ENCODE data around the gene AFTPH. TPM values are rescaled to one million over a fixed set of nuclear protein-coding genes. Genes with fewer than 3 reads are reported as not detected.
A peak's percentile ranks its signal among the peaks of the same experiment; 100 is the strongest.

The AFTPH gene
- total RNA-seq, 4 donors from 2014 or later, result 30.3 to 52.8 (median 43.8) TPM

DNA sequence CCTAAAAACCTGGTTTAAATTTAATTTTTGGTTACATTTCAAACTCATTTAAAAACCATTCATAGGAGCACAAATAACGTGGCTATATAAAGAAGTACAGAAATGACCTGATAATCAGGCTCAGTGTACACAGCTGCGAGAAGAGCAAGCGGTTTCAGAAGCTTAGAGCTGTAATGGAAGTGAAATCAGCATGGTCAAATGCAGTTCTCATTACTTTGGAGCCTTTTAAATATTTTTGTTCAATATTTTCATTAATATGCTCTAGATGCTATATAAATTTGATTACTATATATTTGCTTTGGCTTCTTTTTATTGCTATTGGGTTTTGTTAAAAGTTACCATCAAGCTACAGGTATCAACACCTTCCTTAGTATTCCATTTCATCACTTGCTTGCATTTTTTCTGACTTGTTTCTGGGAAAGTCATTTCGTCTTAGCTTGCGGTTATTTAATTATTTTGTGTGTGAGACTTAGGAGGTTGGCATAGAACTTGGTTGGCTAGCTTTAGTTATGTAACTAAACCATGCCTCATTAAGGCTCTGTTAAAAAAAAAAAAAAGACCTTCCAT, 58.7 kb downstream of the AFTPH start:
- Histone ChIP-seq H3K4me3 (no peak overlapping the region), H3K9me3 (no peaks in the 10 kb centered on the region), H3K36me3 (peaks cover 0 to 69% (median 9%) of the 10 kb centered on the region in 3 donors), H3K27me3 (no peaks in the 10 kb centered on the region), H3K4me1 (peaks cover 0 to 14% (median 4%) of the 10 kb centered on the region in 3 donors), H3K27ac (no peak overlapping the region)
- DNase-seq, result no peak
- TF ChIP-seq POLR2A (IDR thresholded peaks at IDR 0.05), result no peak
- TF ChIP-seq CTCF (IDR thresholded peaks at IDR 0.05), result no peak
- intact Hi-C loops (cut with DNase I), result loop anchor here (10.0 kb wide), 1 partner anchor 62 kb away; no protein-coding TSS in a partner anchor
- WGBS, 2 donors, result 61 to 66% methylated on average over 5 of the region's 5 CpGs

GRCh38 chr2:64586054-64586453, 61.9 kb downstream of the AFTPH start:
- Histone ChIP-seq H3K27me3 (no peaks in the 10 kb centered on the region), H3K4me1 (peaks cover 0 to 18% (median 4%) of the 10 kb centered on the region in 3 donors), H3K9me3 (no peaks in the 10 kb centered on the region), H3K36me3 (peaks cover 0 to 67% (median 5%) of the 10 kb centered on the region in 3 donors), H3K27ac (peak overlapping the region in 2 of 4 donors; percentile 30 to 45), H3K4me3 (no peak overlapping the region)
- 93% methylated on average over 4 of the region's 4 CpGs for WGBS, 2 donors
- intact Hi-C loops (cut with DNase I), result loop anchor here (10.0 kb wide), 1 partner anchor 59 kb away; no protein-coding TSS in a partner anchor
- TF ChIP-seq POLR2A (IDR thresholded peaks at IDR 0.05), result no peak
- no peak for TF ChIP-seq CTCF (IDR thresholded peaks at IDR 0.05)
- no peak for DNase-seq

DNA sequence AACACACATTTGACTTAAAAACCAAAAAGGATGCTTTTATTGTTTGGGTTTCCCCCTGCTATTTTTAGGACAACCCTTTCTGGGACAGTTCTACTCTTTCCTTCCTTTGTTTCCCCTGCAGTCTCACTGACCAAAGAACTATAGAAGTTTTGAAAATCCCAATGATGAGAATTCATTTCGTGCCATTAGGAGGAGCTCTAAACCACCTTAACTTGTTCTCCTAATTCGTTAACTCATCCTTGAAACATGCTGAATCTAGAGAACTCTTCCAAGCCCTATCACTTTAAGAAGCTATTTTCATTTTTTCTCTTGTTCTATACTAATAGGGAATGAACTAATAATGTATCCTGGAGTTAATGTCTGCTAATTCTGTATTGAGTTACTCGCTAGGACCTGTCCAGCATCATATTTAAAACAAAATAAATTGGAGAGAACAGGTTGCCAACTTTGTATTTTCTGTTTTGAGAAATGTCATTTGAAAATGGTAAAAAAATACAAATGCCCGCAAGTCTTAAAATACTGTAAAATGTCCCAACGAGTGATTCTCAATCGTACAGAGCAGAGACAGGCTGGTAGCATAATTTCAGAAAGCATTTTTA, 62.9 kb downstream of the AFTPH start:
- H3K4me1 ChIP-seq, result peaks cover 0 to 26% (median 4%) of the 10 kb centered on the region in 3 donors
- TF ChIP-seq POLR2A (IDR thresholded peaks at IDR 0.05) (no peak), CTCF (IDR thresholded peaks at IDR 0.05) (peak; percentile 30 to 74 (median 48))
- no peak overlapping the region for H3K4me3 ChIP-seq
- H3K27ac ChIP-seq, result peak overlapping the region in 1 of 4 donors; percentile 45
- H3K27me3 ChIP-seq, result no peaks in the 10 kb centered on the region
- H3K9me3 ChIP-seq, result no peaks in the 10 kb centered on the region
- 28 to 38% methylated on average over 6 of the region's 6 CpGs for WGBS, 2 donors
- intact Hi-C loops (cut with DNase I), result loop anchor here (10.0 kb wide), 1 partner anchor 58 kb away; no protein-coding TSS in a partner anchor
- DNase-seq, result no peak
- peaks cover 0 to 67% (median 5%) of the 10 kb centered on the region in 3 donors for H3K36me3 ChIP-seq

- Histone ChIP-seq H3K36me3 (peaks cover 0 to 68% (median 5%) of the 10 kb centered on the region in 3 donors), H3K27ac (no peak overlapping the region), H3K9me3 (no peaks in the 10 kb centered on the region), H3K27me3 (no peaks in the 10 kb centered on the region), H3K4me3 (no peak overlapping the region), H3K4me1 (peaks cover 0 to 26% (median 4%) of the 10 kb centered on the region in 3 donors)
- TF ChIP-seq CTCF (IDR thresholded peaks at IDR 0.05), result no peak
- TF ChIP-seq POLR2A (IDR thresholded peaks at IDR 0.05), result no peak
- intact Hi-C loops (cut with DNase I), result loop anchor here (10.0 kb wide), 1 partner anchor 57 kb away; no protein-coding TSS in a partner anchor
- no peak for DNase-seq
These were observed 63.4 kb downstream of the AFTPH start for GRCh38 chr2:64587561-64587960.

- DNase-seq, result no peak
- intact Hi-C loops (cut with DNase I), result loop anchor here (5.0 kb wide), 1 partner anchor 276 kb away; no protein-coding TSS in a partner anchor
- Histone ChIP-seq H3K9me3 (no peaks in the 10 kb centered on the region), H3K27ac (peak overlapping the region; percentile 12 to 56 (median 35)), H3K36me3 (peaks cover 0 to 62% (median 0%) of the 10 kb centered on the region in 3 donors), H3K4me1 (peaks cover 0 to 51% (median 4%) of the 10 kb centered on the region in 3 donors), H3K4me3 (no peak overlapping the region), H3K27me3 (no peaks in the 10 kb centered on the region)
- WGBS, 2 donors, result 48 to 54% methylated on average over 4 of the region's 4 CpGs
- TF ChIP-seq POLR2A (IDR thresholded peaks at IDR 0.05) (no peak), CTCF (IDR thresholded peaks at IDR 0.05) (no peak)
These were observed 67.1 kb downstream of the AFTPH start for GRCh38 chr2:64591188-64591587.

Measured in esophagus squamous epithelium (tissue), 5 donors.